WTC11 (cell line): ENCODE data around the gene OPRD1.

Experiments used
- ESRRA ChIP-seq: sonication (generic); formaldehyde crosslinking; IDR thresholded peaks from 2 replicates; pipeline ENCODE4 v1.8.1; 2022; ENCODE audit warnings: mild to moderate bottlenecking, missing genetic modification reagents, borderline replicate concordance
- ETV6 ChIP-seq: sonication (generic); formaldehyde crosslinking; IDR thresholded peaks from 2 replicates; pipeline ENCODE4 v1.8.1; 2022; ENCODE audit warnings: mild to moderate bottlenecking, missing genetic modification reagents
- FOXJ3 ChIP-seq: sonication (generic); formaldehyde crosslinking; IDR thresholded peaks from 2 replicates; pipeline ENCODE4 v1.9.0; 2021; ENCODE audit warnings: missing genetic modification reagents, mild to moderate bottlenecking, borderline replicate concordance
- JUN ChIP-seq: sonication (generic); formaldehyde crosslinking; IDR thresholded peaks from 2 replicates; pipeline ENCODE4 v1.8.0; 2023; ENCODE audit warnings: mild to moderate bottlenecking, missing genetic modification reagents
- STAT6 ChIP-seq: sonication (generic); formaldehyde crosslinking; conservative IDR thresholded peaks from 2 replicates; pipeline ENCODE4 v1.8.1; 2023; ENCODE audit warnings: mild to moderate bottlenecking, low read depth, missing genetic modification reagents, moderate library complexity
- TF ChIP-seq, protein P1 (sequence below): sonication (generic); formaldehyde crosslinking; conservative IDR thresholded peaks from 2 replicates; pipeline ENCODE4 v1.8.1; 2022; ENCODE audit warnings: mild to moderate bottlenecking, missing genetic modification reagents
- TF ChIP-seq, protein P2 (sequence below): fragments of 200-600 bp; IDR thresholded peaks from 2 replicates; pipeline ENCODE4 v1.8.0; 2022; ENCODE audit warnings: antibody characterized with exemption

GRCh38 chr1:28819020-28819419 is 7.0 kb downstream of the OPRD1 start:
- TF ChIP-seq ESRRA (CRISPR knock-in tag): no peak
- TF ChIP-seq, protein P1, sequence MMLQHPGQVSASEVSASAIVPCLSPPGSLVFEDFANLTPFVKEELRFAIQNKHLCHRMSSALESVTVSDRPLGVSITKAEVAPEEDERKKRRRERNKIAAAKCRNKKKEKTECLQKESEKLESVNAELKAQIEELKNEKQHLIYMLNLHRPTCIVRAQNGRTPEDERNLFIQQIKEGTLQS (CRISPR knock-in tag): no peak
- no peak for TF ChIP-seq JUN (CRISPR knock-in tag)
- TF ChIP-seq, protein P2, sequence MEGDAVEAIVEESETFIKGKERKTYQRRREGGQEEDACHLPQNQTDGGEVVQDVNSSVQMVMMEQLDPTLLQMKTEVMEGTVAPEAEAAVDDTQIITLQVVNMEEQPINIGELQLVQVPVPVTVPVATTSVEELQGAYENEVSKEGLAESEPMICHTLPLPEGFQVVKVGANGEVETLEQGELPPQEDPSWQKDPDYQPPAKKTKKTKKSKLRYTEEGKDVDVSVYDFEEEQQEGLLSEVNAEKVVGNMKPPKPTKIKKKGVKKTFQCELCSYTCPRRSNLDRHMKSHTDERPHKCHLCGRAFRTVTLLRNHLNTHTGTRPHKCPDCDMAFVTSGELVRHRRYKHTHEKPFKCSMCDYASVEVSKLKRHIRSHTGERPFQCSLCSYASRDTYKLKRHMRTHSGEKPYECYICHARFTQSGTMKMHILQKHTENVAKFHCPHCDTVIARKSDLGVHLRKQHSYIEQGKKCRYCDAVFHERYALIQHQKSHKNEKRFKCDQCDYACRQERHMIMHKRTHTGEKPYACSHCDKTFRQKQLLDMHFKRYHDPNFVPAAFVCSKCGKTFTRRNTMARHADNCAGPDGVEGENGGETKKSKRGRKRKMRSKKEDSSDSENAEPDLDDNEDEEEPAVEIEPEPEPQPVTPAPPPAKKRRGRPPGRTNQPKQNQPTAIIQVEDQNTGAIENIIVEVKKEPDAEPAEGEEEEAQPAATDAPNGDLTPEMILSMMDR: no peak
- no peak for TF ChIP-seq STAT6 (CRISPR knock-in tag)
- TF ChIP-seq FOXJ3 (CRISPR knock-in tag): no peak
- TF ChIP-seq ETV6: no peak
